GM21367 (cell line): ENCODE measurements around the gene C6orf15.

Experiments used
- ATAC-seq: cut with Tn5 transposase; IDR thresholded peaks from one replicate; pipeline ENCODE4 v1.9.1; 2021; ENCODE audit not compliant: unreplicated experiment

Gene C6orf15

GRCh38 chr6:31112478-31112877 is at the start of gene C6orf15:
Gene C6orf15, minus strand, starts transcription at chr6:31112575. Its CDS starts 20 bp downstream, at chr6:31112555.
- ATAC-seq = no peak

- ATAC-seq = no peak
These were observed 49.1 kb upstream of the C6orf15 start for GRCh38 chr6:31161216-31162126.

GRCh38 chr6:31158863-31159855 is 46.8 kb upstream of the C6orf15 start:
- ATAC-seq = no peak

GRCh38 chr6:31158140-31158862 is 45.9 kb upstream of the C6orf15 start, which contains the start of gene TCF19:
Gene TCF19, plus strand, starts transcription at chr6:31158589. Its CDS starts 881 bp downstream, at chr6:31159470.
- peak; percentile 70 for ATAC-seq

DNA sequence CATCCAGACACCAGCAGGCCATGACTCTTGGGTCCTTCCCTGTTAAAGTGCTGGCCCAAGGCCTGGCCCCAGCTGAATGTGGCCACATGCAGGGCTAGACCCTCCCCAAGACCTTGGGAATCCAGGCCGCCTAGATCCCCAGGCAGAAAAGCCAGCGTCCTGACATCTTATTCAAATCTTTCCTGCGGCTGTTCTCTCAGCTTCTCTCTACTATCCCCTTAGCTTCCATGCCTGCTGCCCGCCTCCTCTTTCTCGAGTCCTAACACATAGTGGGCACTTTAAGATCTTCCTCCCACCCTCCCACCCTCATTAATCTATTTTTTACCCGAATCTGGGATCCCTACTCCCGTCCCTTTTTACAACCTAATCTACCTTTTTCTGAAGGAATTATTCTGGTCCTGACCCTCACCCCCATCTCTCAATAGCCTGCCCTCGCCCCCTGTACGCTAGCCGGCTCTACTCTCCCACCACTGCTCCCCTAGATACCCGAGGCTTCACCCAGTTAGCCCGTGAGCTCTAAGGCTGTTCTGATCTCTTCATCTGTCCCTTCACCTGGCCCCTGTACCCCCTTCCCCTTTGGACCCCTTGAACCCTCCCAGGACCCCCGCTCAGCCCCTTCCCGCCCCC is 45.3 kb upstream of the C6orf15 start, which contains the start of gene CCHCR1:
TSS of gene CCHCR1 (minus strand) at position 290 of the 627 bp plus-strand sequence. CDS start at position 88, 202 bp downstream.
- no peak for ATAC-seq

DNA sequence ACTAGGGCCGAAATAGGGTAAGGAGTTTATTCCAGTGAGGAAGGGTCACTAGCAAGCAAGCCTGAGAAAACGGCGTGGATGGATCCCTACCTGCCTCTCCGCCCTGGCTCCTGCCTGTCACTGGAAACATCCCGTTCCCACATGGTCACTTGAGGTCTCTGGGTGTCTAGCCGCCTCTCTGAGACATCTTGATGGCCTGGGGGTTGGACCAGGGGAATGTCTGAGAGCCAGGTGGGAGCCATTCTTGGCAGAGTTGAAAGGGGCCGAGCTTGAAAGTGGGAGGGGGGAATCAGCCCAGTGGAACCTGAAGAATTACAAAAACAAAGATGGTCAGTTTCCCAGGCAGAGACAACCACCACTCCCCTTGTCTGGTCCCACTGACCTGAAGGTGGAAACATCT is 44.3 kb upstream of the C6orf15 start:
- ATAC-seq = no peak

DNA sequence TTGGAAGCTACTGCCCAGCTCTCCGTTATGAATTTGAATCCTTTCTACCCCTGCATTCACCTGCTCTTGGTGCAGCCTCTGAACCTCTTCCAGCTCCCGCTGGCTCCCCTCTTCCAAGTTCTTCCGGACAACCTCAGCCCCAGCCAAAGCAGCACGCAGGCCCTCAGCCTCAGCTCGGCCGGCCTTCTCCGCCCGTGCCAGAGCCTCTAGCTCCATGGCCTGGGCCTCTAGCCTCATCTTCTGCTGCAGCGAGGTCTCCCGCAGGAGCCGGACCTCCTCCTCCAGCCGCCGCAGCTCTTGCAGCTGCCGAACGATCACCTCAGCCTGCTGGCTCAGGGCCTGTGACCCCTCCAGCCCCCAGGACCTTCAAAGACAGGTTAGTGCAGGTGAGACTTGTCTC is 42.1 kb upstream of the C6orf15 start:
- ATAC-seq = no peak

DNA sequence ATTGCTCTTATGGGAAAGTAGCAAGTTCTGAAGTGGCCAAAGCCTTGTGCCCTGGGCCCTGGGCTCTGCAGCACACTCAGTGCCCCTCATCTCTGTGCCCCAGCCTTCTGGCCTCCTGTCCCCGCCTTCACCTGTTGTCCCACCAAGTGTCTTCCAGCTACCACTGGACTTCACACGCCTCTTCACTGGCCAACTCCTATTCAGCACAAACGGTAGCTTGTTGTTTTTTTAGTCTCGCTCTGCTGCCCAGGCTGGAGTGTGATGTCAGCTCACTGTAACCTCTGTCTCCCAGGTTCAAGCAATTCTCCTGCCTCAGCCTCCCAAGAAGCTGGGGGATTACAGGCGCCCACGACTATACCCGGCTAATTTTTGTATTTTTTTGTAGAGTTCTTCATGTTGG is 40.4 kb upstream of the C6orf15 start:
- no peak for ATAC-seq

GRCh38 chr6:31149827-31150447 is 37.6 kb upstream of the C6orf15 start:
- no peak for ATAC-seq

- no peak for ATAC-seq
These were observed 33.0 kb upstream of the C6orf15 start for GRCh38 chr6:31145386-31145785.

GRCh38 chr6:31144970-31145340 is 32.6 kb upstream of the C6orf15 start:
- ATAC-seq = no peak

DNA sequence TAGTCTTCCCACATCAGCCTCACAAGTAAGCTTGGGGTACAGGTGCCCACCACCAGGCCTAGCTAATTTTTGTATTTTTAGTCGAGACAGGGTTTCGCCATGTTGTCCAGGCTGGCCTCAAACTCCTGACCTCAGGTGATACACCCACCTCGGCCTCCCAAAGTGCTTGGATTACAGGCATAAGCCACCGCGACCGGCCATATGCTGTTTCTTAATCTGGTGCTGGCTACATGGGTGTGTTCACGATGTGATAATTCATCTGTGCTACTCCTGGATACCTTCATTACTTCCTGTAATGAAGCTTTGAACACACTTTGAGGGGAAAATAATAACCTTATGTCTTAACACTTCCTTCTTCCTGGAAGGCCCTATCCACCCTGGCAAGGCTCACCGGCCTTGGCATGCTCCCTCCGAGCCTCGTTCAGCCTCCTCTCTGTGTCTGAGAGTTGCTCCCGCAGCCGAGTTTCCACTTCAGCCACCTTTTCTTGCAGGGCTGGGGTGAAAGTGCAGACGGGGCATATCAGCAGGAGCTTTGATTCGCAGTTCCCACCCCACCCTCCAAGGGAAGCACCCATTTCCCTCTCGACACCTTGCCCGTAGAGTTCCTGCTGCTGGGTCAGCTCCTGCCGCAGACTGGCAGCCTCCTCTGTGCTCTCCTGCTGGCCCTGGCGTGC is 32.1 kb upstream of the C6orf15 start:
- ATAC-seq = no peak

- no peak for ATAC-seq
These were observed 30.8 kb upstream of the C6orf15 start for GRCh38 chr6:31143148-31143547.

DNA sequence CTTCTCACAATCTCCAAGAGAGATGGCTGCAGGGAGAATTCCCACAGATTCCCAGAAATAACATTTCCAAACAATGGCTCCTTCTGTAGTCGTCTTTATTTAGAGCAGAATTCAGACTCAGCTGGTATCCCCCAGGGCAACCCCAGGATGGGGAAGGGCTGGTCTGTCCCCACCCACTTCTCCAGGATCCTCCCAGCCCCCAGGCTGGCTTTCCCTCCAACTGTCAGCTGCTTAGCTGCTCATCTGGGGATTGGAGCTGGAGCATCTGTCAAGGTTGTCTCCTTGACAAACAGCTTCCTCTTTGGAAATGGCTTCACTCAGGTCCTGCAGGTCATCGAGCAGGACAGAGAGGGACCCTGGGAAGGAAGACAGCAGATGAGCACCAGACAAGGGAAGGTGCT is 30.0 kb upstream of the C6orf15 start:
- no peak for ATAC-seq

DNA sequence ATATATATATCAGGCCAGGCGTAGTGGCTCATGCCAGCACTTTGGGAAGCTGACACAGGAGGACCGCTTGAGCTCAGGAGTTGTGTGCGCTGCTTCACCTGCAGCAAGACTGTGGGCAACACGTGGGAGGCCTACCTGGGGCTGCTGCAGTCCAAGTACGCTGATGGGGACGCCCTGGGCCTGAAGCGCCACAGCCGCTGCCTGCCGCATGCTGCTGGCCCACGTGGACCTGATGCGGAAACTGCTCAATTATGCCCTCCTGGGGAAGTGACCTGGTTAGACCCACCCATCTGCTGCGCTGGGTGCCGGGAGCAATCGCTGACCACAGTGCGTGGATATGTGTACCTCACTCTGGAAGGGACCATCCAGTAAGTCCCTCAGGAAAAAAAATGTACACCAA is 28.3 kb upstream of the C6orf15 start:
- ATAC-seq = no peak

GRCh38 chr6:31139599-31139998 is 27.2 kb upstream of the C6orf15 start:
- ATAC-seq = no peak

DNA sequence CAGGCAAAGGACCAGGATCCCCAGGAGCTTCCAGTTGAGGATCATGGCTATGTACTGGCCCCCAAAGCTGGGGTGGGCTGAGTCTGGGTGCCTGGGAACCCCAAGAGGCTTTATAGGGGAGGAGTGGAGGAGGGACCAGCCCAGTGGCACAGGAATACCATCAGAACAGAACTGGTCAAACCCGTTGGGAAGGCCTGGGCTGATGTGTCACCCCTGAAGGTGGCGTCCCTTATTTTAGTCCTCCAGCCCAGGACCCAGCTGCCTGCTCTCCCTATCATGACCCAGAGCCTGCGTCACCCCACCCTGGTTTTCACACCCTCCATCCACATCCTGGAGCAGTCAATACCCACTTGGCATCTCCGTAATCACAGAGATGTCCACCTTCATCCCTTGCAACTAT is 26.6 kb upstream of the C6orf15 start, which contains the start of gene PSORS1C2:
TSS of gene PSORS1C2 (minus strand) at position 85 of the 400 bp plus-strand sequence. CDS start at position 45, 40 bp downstream.
- ATAC-seq = no peak

GRCh38 chr6:31135710-31136109 is 23.3 kb upstream of the C6orf15 start:
- ATAC-seq = no peak

GRCh38 chr6:31132806-31133205 is 20.4 kb upstream of the C6orf15 start:
- ATAC-seq = no peak
